Right lobe of liver (tissue), 6 donors: ENCODE results near the gene SPATC1L. TPM values are rescaled to one million over a fixed set of nuclear protein-coding genes. Genes with fewer than 3 reads are reported as not detected.

Experiments
- ATAC-seq, 4 donors: fragments of 200-7000 bp; cut with Tn5 transposase; one replicate each; pipeline ENCODE4 v1.9.1; 2020; ENCODE audit warnings: mild to moderate bottlenecking in 4 of 4, moderate library complexity in 4 of 4
- DNase-seq, 3 donors: peaks; one replicate each; pipeline ENCODE4 v3.0.0-alpha.2; 2020
- H3K27ac ChIP-seq, 3 donors: fragments of 200-600 bp; one replicate each; pipeline ENCODE4 v1.8.0; 2022
- H3K27me3 ChIP-seq, 2 donors: fragments of 200-600 bp; one replicate each; pipeline ENCODE4 v1.8.0; 2022
- H3K36me3 ChIP-seq, 4 donors: fragments of 200-600 bp; sonication (generic) in 1 of 4; one replicate each; pipeline versions ENCODE4 v1.5.1 to v1.8.0; 2017 to 2022; ENCODE audit warnings: control low read depth in 1 of 4
- H3K4me1 ChIP-seq, 4 donors: fragments of 200-600 bp; sonication (generic) in 1 of 4; one replicate each; pipeline versions ENCODE4 v1.5.1 to v1.8.0; 2017 to 2022; ENCODE audit warnings: control low read depth in 1 of 4
- H3K4me3 ChIP-seq, 3 donors: fragments of 200-600 bp; one replicate each; pipeline ENCODE4 v1.8.0; 2022
- H3K9me3 ChIP-seq, 4 donors: fragments of 200-600 bp; sonication (generic) in 1 of 4; one replicate each; pipeline versions ENCODE4 v1.5.1 to v1.8.0; 2017 to 2022; ENCODE audit warnings: control low read depth in 1 of 4
- POLR2A ChIP-seq: fragments of 450-650 bp; IDR thresholded peaks from one replicate; pipeline ENCODE4 v1.6.1; 2017; ENCODE audit warnings: antibody characterized with exemption, mild to moderate bottlenecking
- WGBS: methylation state at CpG from one replicate; pipeline ENCODE4 v1.1.6; 2018; ENCODE audit warnings: low coverage, low lambda C conversion rate; ENCODE audit not compliant: insufficient coverage; ENCODE audit errors: missing lambda C conversion rate; 5-methylcytosine and 5-hydroxymethylcytosine counted together
- intact Hi-C, 2 donors: fragments of 100-400 bp; cut with DNase I; formaldehyde crosslinking; loops; one replicate each; pipeline versions ENCODE4 v1.11.2 to v1.14.1; 2022
- total RNA-seq, 6 experiments: library from RNA; depleted of rRNA in 2 of 6; stranded (reverse); fragments of >200 nt in 2 of 6; fragmentation: NEBNext Ultra II Directional in 3 of 6; extraction: Animal tissue kit (Norgen Biotek cat#: 25700) in 3 of 6; gene quantifications; one replicate each; pipeline versions ENCODE4 v1.1.0 to v1.2.4, GENCODE V29; 2016 to 2023
- TF ChIP-seq, protein P1 (sequence below), 4 donors: fragments of 200-600 bp in 3 of 4; fragments of 450-650 bp in 1 of 4; IDR thresholded peaks; one replicate each; pipeline versions ENCODE4 v1.5.1 to v1.8.0; 2016 to 2022; ENCODE audit warnings: antibody characterized with exemption in 4 of 4, mild to moderate bottlenecking in 2 of 4
- donor health status: DM: no; HTN: yes; CAD: no.
- donor health status: DM: no; HTN: no; CAD: no.
- donor health status: DM: no; HTN: no; CAD: no.
- donor health status: DM: no; HTN: yes; CAD: no.
- donor health status: DM: no; HTN: yes; CAD: no.

Gene SPATC1L
- total RNA-seq, 6 experiments from 2014 or later, result 0.31 to 1.7 (median 0.51) TPM; not detected in 2

GRCh38 chr21:46222436-46223116 is 38.3 kb upstream of the SPATC1L start:
- H3K9me3 ChIP-seq, result no peaks in the 10 kb centered on the region
- H3K36me3 ChIP-seq, result peaks cover 0 to 41% (median 12%) of the 10 kb centered on the region in 4 donors
- 72% methylated on average over 7 of the region's 11 CpGs for WGBS
- H3K4me1 ChIP-seq, result peaks cover 0 to 23% (median 6%) of the 10 kb centered on the region in 4 donors
- DNase-seq (no peak), ATAC-seq (no peak)
- H3K27me3 ChIP-seq, result no peaks in the 10 kb centered on the region
- H3K4me3 ChIP-seq, result no peak overlapping the region
- TF ChIP-seq, protein P1, sequence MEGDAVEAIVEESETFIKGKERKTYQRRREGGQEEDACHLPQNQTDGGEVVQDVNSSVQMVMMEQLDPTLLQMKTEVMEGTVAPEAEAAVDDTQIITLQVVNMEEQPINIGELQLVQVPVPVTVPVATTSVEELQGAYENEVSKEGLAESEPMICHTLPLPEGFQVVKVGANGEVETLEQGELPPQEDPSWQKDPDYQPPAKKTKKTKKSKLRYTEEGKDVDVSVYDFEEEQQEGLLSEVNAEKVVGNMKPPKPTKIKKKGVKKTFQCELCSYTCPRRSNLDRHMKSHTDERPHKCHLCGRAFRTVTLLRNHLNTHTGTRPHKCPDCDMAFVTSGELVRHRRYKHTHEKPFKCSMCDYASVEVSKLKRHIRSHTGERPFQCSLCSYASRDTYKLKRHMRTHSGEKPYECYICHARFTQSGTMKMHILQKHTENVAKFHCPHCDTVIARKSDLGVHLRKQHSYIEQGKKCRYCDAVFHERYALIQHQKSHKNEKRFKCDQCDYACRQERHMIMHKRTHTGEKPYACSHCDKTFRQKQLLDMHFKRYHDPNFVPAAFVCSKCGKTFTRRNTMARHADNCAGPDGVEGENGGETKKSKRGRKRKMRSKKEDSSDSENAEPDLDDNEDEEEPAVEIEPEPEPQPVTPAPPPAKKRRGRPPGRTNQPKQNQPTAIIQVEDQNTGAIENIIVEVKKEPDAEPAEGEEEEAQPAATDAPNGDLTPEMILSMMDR (IDR thresholded peaks at IDR 0.05), result no peak
- no peak for TF ChIP-seq POLR2A
- intact Hi-C loops, result no loop called here
- no peak overlapping the region for H3K27ac ChIP-seq

DNA sequence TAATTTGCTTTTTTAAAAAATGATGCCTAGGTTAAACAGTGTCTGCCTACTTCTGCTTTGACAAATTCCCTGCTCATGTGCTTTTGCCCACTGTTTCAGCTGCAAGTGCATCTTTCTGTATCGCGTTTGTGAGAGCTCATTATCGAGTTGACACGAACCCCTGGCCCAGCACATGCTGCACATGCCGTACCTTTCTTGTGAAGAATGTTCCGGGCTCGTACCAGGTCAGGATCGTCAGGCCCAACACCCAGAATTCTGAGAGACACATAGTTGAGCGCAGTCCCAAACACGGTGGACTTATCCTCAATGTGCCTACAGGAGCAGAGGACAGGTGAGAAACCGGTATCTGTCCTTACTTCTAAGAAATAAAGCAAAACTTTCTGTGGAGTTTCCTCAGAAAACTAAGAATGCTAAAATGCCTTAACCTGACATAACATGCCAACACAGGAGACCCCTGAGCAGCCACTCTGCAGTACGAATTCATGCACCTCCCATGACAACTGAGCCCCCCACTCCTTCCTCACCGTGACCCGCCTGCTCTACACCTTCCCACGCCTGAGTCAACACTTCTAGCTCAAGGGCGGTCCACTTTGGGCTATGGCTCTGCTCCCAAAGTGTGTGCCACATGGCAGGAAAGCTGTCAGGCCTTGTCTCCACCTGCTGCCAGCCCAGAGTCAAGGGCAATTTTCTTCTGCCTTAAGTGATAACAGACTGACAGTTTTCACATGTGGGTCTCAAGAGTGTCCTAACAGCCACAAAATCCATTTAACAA is 37.6 kb upstream of the SPATC1L start:
- no peak for TF ChIP-seq POLR2A
- TF ChIP-seq, protein P1 (IDR thresholded peaks at IDR 0.05), result no peak
- Histone ChIP-seq H3K27me3 (no peaks in the 10 kb centered on the region), H3K4me1 (peaks cover 0 to 23% (median 6%) of the 10 kb centered on the region in 4 donors), H3K9me3 (no peaks in the 10 kb centered on the region), H3K4me3 (no peak overlapping the region), H3K36me3 (peaks cover 0 to 42% (median 12%) of the 10 kb centered on the region in 4 donors), H3K27ac (no peak overlapping the region)
- intact Hi-C loops, result no loop called here
- no peak for DNase-seq
- ATAC-seq, result no peak
- WGBS, result 80% methylated on average over 13 of the region's 16 CpGs

DNA sequence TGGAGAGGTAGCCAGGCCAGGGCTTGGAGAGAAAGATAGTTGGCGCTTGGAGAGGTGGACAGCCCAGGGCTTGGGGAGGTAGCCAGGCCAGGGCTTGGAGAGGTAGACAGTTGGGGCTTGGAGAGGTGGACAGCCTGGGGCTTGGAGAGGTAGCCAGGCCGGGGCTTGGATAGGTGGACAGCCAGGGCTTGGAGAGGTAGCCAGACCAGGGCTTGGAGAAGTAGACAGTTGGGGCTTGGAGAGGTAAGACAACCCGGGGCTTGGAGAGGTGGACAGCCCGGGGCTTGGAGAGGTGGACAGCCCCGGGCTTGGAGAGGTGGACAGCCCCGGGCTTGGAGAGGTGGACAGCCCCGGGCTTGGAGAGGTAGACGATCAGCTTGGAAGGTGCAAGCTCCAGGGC is 36.6 kb upstream of the SPATC1L start:
- no peak overlapping the region for H3K4me3 ChIP-seq
- peaks cover 0 to 13% (median 4%) of the 10 kb centered on the region in 4 donors for H3K4me1 ChIP-seq
- intact Hi-C loops, result no loop called here
- no peak overlapping the region for H3K27ac ChIP-seq
- peaks cover 0 to 52% (median 12%) of the 10 kb centered on the region in 4 donors for H3K36me3 ChIP-seq
- H3K9me3 ChIP-seq, result no peaks in the 10 kb centered on the region
- ATAC-seq (no peak), DNase-seq (no peak)
- WGBS, result 67% methylated on average over 1 of the region's 8 CpGs
- TF ChIP-seq, protein P1 (IDR thresholded peaks at IDR 0.05), result no peak
- TF ChIP-seq POLR2A, result no peak
- H3K27me3 ChIP-seq, result no peaks in the 10 kb centered on the region

DNA sequence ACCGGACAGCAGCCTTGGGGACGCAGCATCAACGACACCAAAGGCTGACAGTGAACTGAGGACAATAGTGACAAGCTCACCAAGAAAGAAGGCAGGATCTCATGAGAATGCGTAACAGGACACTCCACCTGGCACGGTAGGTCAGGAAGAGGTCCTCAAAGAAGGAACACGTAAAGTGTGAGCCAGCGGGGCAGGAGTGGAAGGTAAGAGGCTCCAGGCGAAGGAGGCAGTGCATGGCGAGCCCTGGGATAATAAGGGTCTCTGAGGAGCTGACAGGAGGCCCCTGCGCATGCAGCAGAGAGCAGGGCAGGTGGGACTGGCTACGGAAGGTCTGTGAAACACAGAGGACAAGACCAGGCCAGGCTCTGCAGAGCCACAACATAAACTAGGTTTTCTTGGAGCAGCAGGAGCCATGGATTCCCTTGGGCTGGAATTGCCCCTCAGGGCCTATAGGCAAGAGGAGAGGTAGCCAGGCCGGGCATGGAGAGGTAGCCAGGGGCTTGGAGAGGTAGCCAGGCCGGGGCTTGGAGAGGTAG is 36.1 kb upstream of the SPATC1L start:
- Histone ChIP-seq H3K4me3 (no peak overlapping the region), H3K9me3 (no peaks in the 10 kb centered on the region), H3K27ac (no peak overlapping the region), H3K4me1 (peaks cover 0 to 10% (median 4%) of the 10 kb centered on the region in 4 donors), H3K27me3 (no peaks in the 10 kb centered on the region), H3K36me3 (peaks cover 0 to 56% (median 12%) of the 10 kb centered on the region in 4 donors)
- DNase-seq (peak in 1 of 3 donors; percentile 30), ATAC-seq (no peak)
- WGBS, result 89% methylated on average over 8 of the region's 13 CpGs
- intact Hi-C loops, result no loop called here
- TF ChIP-seq POLR2A, result no peak
- TF ChIP-seq, protein P1 (IDR thresholded peaks at IDR 0.05), result no peak
